HG03060 (cell line): ENCODE measurements around the gene PLCB1.

ENCODE experiments used
- ATAC-seq: cut with Tn5 transposase; IDR thresholded peaks from one replicate; pipeline ENCODE4 v1.9.1; 2021; ENCODE audit warnings: low read depth, moderate number of reproducible peaks; ENCODE audit not compliant: unreplicated experiment

The PLCB1 gene

DNA sequence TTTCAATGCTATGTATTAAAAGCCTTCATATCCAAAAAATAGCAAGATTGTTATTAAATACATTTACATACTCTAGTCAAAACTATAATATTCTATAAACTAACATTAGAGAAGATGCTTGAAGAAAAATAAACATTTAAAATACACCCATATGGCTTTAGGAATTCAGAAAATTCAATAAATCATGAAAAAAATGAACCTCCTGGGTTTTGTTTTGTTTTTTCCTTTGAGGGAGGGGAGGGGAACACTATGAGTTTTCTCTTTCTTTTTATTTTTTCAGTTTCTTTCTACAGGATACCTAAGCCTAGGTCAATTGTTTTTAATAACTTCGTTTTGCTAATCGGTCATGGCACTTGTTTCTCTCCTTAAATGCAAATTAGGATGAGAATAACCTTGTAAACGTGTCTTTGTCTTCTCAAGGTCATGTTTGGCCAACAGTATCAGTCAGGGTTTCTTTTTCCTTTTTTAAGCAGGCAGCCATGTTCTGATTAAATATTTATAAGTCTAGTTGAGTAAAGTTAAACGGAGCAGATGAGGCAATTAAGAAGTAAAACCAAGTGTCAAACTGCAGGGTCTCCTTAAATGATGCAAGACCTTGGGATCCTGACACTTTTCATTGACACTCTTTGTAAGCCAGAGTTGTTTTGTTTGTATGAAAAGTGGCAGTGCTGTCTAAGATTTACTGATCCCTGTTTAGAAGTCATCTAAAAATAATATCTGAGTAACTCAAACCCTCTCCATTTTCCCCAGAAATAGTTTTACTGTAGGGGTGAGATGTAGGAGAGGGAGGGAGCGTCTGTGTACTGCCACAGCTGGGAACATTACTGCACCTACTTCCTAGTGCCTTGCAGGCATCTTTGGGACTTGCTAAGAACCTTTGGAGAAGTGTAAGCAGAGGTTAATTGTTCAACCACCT is 392.3 kb downstream of the PLCB1 start:
- ATAC-seq, result no peak

DNA sequence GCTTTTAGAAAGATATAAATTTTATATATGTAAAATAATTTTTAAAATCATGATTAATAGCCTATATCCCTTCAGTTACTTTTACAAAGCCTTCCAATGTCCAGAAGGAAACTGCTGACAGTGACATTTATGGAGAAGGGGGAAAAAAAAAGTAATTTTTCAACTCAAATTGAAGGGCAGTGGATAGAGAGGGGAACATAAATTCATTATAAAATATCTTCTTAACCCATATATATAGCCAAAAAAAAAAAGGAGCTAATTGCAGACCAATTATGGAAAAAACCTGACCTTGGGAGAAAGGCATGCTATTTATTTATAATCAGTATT is 392.9 kb downstream of the PLCB1 start:
- no peak for ATAC-seq

DNA sequence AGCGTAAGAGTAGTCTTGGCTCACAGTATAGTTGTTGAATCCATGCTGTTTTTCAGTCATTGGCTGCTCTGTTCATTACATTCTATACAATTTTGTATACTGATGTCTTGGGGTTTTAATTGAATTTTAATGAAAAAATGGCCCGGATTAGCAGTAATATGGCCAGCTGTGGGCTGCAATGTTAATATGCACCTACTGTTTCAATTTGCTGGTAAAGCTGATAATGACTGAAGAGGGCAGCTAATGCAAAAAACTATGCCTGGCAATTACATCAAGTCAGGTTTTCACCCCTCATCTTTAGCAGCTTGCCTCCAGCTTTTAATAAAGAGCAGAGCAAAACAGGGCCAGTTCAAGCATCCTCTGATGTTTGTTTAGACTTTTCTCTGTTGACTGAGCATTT is 394.5 kb downstream of the PLCB1 start:
- ATAC-seq, result no peak

DNA sequence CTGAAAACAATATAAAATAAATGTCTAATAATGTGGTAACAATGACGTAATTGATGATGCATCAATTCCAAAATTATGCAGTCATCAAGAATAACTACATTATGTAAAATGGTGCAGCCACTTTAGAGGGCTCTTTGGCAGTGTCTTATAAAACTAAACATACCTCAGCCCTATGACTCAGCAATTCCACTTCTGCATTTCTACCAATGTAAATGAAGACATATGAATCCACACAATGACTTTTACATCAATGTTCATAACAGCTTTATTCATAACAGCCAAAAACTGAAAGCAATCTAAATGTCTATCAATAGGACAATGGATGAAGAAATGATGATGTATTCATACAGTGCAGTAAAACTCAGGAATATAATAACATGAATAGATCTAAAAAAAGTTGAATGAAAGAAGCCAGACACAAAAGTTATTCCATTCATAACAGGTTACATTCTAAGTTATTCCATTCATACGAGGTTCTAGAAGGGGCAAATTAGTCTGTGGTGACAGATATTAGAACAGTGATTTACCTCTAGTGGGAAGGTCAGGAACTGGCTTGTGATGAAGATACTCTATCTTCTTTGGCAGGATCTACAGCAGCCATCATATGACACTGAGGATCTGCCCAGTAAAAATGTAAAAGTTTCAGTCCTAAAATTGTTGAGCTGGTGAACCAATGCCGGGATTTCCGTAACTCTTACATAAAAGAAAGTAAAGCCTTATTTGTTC is 396.1 kb downstream of the PLCB1 start:
- no peak for ATAC-seq

DNA sequence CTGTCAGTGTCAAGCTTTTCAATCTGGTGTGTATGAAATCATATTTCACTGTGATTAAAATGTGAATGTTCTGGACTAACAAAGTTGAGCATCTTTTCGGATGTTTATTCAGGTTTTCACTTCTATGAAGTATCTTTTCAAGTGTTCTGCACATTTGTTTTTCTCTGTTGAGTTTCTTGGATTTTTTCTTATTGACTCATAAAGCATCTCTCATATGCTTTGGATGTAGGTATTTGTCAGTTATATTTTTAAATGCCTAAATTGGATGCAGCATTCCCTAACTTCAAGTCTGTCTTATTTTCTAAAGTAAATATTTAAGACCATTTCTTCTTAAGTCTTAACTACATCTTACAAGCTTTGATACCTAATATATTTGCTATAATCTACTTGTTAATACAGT is 398.0 kb downstream of the PLCB1 start:
- ATAC-seq, result no peak

DNA sequence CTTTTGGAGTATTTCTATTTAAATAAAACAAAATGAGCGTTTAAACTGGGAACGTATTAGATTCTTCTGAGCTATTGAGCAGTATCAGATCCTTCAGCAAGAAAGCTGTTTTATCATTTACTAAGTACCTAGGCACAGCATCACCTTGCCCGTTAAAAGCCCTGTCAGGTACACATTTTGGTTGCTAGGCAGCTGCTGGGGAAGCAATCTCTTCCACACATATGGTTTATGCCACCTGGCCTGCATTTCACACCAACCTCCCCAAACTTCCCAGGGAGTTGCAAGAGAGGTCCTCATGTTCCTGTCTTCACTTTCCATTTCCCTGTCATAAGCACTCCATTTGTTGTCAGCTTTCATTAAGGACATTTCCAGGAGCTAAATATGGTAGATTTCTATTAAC is 400.1 kb downstream of the PLCB1 start:
- ATAC-seq, result no peak

DNA sequence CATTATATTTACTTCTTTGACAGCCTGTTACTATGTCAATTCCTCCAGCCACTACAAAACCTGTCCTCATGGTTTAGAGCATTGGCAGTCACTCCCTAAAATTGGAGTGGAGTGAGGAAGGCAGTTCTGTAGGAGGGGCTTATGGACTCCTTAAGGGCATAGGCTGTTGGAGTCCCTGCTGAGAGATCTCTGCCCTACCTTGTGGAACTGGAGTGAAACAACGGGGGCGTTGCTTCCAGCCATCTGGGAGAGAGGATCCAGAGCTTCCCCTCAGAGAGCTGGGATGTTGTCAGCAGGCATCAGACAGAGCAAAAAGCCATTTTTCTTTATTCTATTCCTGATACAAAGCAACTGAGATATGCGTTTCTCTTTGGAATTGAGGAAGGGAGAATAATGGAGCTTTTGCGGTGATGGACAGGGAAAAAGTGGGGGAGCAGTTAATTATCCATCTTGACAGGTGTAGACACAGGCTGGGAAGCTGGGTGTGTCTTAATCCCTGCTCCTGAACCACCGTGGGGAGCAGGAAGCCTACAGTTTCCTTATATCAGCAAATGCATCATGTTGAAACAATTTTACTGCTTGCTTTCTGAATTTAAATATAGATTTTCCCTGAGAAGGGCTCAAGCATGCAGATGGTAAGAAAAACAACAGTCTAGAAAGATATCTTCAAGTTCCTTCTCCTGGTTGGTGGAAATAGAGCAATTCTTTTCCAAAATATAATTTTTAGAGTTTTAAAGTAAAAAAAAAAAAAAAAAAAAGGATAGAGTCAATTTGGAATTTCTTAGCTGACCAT is 402.5 kb downstream of the PLCB1 start:
- no peak for ATAC-seq

DNA sequence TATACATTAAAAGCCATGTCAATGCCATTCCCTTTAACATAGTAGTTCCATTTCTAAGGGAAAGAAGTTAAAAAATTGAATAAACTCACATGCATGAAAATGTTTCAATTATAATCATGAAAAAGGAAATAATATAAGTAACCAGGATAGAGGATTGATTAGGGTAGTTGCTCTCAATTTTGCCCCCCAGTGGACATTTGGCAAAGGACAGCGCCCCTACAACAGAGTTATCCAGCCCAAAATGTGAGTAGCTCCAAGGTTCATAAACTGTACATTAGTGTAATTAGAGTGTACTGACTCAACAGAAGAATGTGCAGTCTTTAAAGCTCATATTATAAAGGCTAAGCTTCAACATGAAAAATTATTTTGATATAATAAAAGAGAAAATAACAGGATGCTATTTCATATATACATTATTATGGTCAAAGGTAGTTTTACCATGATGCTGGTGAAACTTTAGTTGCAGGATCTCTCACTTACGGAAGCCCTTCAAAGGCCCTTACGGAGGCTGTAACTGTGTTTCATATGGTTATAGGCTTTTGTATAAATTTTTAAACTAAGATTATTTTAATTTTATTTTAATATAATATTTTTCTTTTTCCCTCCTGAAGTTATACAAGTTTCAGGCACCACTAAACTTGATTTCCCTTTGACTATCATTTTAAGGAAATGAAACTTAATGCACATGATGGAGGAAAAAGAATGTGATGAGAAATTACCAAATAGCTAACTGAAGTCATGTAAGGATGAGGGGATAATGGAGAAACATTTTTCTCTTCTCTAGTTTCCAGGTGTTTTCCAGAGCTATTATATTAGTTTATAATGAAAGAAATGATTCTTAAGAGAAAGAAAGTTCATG is 403.6 kb downstream of the PLCB1 start:
- no peak for ATAC-seq

DNA sequence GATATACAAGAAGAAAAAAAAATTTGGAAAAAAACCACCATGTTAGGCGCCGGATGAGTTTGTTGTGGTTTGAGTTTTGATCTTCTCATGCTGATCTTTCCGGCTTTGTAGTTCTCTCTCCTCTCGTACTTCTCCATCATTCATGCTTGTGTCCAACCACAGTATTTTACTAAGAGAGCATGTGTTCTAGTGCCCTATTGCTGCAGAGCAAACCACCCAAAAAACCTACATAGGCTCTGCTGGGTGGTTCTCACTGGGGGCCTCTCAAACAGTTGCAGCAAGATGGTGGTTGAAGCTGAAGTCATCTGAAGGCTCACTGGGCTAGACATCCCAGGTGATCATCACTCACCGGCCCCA is 404.2 kb downstream of the PLCB1 start:
- ATAC-seq, result no peak

DNA sequence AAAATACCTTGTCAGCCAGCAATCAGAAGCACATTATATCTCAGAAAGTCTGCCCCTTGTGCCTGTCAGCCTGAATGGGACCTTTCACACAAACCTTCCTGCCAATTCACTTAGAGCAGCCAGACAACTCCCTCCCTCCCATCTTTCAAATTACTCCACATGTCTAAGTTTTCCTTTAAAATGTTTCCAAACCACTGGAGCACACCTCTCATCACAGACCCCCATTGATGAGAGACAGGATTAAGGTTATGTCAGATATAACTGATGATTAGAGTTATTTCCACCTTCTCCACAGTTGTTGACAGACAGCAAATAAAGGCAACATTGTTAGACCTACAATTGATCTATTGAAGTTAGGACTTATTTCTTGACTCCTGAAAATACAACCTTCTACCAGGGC is 408.4 kb downstream of the PLCB1 start:
- no peak for ATAC-seq

DNA sequence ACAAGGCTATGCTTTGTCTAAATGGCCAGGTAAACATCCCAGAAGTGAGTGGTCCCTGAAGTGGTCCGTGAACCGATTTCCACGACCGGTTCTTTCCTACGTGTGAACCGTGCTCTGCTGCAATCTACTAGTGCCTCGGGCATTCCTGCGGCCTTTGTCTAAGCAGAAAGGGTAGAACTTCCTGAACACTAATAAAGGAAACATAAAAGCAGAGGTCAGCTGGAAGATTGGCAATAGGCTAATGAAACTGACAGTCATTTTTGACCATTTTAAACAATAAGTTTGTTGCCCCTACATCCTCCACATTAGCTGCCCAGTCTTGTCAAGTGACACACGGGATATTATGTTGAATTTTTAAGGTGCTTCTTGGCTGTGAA is 410.0 kb downstream of the PLCB1 start:
- ATAC-seq, result no peak

DNA sequence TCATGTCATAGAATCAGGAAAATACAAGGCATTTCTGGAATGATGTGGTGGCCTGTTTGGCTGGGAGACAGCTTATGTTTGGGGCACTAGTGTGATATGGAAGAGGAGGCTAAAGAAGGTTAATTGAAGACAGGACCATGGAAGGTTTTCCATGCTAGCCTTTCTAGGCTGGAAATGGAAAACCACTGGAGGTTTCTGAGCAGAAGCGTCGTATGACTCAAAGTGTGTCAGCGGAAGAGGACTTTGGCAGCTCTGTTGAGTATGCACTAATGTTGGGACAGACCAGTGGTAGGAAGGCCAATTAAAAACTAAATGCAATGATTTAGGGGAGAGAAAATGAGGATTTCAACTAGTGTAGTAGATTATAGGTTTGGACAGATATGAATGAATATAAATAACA is 413.1 kb downstream of the PLCB1 start:
- no peak for ATAC-seq

DNA sequence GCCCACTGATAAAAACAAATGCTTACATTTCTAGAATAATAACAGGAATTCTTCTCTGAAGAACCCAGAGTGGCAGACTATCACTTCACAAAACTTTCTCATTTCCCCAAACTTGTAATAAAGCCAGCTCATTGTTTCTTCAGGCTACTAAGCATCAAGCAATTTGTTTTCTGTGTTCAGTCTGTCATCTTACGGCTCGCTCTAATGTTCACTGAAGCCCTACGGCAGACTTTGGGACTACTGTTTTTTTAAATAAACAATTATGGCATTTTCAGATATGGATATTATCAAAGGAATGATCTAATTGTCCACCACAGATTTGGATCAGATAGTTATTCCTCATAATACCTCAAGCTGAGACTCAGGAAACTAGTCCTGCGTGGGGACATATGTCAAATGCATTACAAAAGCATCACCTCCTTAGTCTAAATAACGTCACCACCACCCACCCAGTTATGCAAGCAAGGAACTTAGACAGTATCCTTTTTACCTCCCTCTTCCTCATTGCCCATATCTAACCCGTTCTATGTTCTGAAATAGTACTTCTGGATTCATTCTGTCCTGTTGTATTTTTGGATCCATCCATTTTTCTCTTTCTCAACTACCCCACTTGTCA is 415.1 kb downstream of the PLCB1 start:
- no peak for ATAC-seq

DNA sequence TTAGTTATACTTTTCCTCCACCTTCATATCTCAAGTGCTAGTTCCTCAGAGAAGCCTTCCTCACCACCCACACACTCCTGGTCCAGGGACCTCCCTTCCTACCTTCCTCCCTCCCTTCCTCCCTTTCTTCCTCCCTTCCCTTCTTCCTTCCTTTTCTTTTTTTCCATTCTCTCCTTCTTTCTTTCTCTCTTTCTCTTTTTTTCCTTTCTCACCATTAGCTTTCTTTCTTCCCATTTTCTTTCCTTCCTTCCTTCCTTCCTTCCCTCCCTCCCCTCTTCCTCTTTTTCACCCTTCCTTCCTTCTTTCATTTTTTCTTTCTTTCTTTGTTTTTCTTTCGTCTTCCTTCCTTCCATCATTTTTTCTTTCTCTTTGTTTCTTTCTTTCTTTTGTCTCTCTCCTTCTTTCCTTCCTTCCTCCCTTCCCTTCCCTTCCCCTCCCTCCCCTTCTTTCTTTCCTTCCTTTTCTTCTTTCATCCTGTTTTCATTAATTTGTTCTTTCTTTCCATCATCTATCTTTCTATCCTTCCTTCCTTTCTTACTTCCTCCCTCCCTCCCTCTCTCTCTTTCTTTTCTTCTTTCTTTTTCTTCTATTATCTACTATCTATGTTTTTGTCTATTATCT is 416.0 kb downstream of the PLCB1 start:
- ATAC-seq, result no peak

DNA sequence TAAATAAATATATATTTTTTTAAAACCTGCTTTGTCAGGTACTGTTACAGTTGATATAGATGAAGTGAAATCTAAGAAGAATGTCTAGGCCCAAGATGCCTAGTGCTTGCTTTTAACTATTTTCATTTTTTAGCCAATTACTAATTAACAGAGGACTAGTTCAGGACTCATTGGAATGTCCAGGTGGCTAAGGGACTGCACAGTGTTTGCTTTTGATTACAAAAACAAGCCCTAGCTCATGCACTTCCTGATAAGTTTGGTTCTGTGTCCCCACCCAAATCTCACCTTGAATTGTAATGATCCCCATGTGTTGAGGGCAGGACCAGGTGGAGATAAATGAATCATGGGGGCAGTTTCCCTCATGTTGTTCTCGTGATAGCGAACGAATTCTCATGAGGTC is 417.1 kb downstream of the PLCB1 start:
- ATAC-seq, result no peak

DNA sequence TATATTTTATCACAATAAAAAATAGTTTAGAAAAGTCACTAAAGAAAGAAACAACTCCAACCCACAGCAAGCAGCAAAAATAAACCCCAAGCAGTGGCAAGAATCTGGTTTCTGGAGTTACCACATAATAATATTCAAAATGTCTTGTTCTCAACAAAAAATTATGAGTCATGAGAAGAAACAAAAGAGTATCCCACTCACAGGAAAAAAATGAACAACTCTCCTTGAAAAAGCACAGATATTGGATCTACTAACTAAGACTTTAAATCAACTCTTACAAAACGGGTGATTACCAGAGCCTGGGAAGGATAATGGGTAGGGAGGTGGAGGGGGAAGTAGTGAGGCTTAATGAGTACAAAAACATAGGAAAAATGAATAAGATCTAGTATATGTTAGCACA is 425.6 kb downstream of the PLCB1 start:
- ATAC-seq, result no peak

DNA sequence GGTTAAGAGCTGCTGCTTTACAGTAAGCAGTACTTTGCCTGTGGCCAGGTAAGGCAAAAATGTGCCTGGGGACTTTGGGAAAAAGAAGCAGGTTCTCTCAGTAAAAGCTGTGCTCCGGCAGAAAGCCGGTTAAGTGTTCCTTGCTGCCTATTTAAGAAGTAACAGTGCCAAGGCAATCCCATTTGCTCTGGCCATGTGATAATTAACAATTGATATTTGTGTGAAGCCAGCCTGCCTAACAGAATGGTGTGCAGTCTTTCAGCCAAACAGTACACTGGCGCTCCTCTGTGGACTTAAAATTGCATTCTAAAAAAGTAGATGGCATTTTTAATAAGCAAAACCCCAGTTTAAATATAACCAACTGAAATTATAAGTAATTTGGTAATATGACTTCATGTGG is 430.3 kb downstream of the PLCB1 start:
- no peak for ATAC-seq

DNA sequence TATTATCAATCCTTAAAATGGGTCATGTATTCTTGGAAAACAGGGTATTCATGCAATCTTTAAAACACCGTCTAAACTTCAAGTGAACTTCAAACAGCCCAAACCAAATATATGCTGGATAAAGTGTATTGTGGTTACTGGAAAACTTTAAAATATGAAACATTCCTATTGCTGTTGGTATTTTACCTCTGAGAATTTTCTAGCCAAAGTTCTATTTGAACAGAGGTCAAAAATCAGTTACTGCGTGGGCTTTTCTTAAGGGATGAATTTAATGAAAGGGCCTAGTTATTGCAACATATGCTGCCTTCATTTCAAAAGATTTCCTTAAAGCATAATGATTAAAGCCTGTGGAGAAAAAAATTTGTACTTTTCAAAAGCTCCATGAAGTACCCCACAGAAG is 436.0 kb downstream of the PLCB1 start:
- no peak for ATAC-seq

DNA sequence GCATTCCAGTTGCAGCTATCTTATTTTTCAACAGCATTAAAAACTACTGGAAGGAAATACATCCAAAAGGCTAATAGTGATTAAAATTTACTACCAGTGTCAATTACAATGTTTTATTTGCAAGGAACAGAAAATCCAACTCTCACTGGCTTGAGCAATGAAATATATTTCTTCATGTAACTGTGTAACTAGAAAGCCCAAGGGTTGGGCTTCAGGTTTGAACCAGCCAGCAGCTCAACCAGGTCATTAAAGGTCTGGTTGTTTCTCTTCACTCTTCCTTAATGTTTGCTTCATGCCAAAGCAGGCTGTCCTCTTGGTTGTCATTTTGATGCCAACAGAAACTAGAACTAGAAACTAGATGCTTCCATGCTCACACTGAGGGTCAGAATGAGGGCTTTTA is 437.7 kb downstream of the PLCB1 start:
- no peak for ATAC-seq

DNA sequence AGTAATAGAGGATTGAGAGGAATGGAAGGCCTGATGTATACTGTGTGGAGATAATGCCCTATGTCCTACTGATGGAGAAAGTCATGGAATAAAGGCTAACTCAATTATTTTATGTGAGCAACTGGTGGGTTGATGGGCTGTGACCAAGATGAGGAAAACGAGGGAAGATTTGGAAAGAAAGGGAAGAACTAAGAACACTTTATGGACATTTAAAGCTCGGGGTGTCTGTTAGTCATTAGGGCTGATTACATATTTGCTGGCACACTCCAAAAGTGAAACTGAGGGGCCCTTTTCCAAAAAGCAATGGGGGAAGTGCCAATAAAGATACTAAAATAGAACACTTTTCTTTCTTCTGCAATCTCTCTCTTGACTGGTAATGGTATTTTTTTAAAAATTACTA is 439.5 kb downstream of the PLCB1 start:
- no peak for ATAC-seq
